HG02571 (cell line): ENCODE measurements around the gene CRISP1.
"Not testable (repeated sequence)": the region's sequence is repeated elsewhere in the genome, so short reads cannot be mapped to it uniquely, and the experiment has no call there.

Source experiments
- ATAC-seq: cut with Tn5 transposase; IDR thresholded peaks from one replicate; pipeline ENCODE4 v1.9.1; 2021; ENCODE audit warnings: mild to moderate bottlenecking, moderate library complexity; ENCODE audit not compliant: unreplicated experiment

Gene CRISP1, protein sequence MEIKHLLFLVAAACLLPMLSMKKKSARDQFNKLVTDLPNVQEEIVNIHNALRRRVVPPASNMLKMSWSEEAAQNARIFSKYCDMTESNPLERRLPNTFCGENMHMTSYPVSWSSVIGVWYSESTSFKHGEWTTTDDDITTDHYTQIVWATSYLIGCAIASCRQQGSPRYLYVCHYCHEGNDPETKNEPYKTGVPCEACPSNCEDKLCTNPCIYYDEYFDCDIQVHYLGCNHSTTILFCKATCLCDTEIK

DNA sequence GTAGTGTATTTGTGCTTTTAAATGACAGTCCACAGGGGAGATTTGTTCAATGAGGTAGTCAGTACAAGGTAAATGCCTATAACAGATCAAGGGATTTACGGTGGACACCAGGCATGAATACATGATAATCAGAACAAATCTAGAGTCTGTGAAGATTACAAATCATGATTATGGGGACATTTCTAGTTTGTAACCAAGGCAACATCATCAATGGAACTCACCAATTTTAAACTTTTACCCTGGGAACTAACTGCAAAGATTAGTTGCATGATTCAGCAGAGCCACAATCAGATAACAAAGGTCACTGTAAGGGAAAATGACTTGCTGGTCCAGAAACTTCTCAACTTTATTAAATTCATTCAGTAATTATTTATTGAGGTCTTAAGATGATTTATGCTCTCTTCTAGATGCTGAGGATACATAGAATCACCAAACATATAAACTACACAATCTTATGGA, at the start of gene CRISP1:
TSS of gene CRISP1 (minus strand) at position 51 of the 459 bp plus-strand sequence. CDS start 9,135 bp downstream, outside the sequence.
- ATAC-seq = no peak

DNA sequence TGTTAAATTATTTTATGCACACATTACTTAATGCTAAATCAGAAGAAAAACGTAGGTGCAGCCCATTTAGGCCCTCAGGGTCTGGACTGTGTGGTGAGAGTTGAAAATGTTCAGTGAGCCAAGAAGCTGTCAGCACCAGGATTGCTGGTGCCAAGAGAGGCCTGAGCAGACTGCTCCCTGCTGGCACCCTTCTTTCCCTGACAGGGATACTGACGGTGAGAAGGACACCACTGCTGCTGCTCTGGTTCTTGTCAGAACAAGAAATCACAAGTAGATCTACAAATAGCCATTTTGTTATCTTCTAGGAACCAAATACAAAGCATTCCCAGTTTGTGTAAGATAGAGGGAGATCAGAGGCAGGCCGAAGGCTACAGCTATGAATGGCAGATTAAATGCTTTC, 48.7 kb upstream of the CRISP1 start:
- ATAC-seq = no peak

DNA sequence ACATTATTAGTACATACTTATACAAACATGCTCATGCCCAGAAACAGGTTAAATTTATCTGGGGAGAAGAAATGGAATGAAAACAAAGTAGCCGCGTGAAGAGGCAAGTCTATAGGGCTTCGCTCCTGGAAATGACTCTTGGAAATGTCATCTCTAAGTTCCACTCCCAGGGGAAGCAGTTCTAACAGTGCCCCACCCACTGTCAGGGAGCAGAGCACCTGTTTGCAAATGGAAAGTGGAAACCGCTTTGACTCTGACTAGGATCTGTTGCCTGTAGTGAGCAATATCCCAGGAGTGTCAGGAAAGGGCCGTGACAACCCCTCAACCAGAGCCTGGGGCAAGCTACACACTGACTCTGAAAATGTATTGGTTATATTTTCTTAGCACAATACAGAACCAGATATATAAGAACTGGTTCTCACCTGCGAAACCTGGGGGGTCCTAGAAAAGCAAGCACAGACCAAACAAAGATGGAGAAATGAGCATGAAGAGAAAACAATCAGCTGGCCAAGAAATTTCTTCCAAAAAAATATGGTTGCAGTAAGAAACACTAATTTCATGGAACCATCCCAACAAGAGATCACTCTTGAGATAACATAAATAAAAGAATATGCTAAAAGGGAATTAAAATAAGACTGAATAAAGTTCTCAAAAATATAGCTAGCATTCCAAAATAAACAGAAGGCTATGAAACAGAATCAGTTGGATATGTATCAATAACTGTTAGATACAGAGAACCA, 47.5 kb upstream of the CRISP1 start:
- ATAC-seq = no peak

DNA sequence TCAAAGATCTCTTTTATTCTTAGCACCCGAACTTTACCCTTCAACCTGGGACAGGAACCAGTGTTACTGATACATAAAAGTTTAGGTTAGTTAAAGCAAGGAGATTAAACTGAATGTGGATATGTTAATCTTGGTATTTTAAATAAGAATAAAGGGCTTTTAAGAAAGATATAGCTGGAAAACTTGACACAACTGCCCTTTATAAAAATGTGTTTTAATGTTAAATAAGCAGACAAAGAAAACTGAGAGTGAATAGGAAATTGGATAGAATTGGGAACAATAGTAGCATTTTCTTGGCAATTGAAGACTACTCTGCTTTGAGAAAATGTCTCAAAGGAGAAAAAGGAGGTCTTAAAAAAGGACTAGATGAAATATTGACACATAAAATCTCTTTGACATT, 45.9 kb upstream of the CRISP1 start:
- no peak for ATAC-seq

DNA sequence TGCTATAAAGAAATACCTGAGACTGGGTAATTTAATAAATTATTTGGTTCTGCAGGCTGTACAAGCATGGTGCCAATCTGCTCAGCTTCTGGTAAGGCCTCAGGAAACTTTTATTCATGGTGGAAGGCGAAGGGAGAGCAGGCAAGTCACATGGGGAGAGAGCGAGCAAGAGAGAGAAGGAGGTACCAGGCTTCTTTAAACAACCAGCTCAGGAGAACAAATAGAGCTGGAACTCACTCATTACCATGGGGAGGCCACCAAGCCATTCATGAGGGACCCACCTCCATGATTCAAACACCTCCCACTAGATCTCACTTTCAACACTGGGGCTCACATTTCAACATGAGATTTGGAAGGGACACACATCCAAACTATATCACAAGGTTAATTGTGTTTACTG, 44.9 kb upstream of the CRISP1 start:
- ATAC-seq = no peak

DNA sequence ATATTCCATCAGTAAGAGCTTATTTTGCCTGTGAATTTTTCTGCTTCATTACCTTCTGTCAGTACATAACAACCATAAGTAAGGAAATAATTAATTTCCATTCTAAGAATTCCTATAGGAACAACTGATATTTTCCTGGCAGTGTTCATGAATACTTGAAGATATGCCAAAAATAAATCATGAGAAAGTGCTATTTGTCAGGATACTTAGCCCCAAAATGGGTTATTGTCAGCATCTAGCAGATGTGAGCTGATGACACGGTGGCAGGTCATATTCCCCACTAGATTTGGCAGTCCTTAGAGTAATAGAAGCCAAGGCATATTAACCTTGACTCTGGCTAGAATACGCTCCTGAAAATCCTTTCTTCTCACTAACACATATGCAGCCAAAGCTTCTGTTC, 43.2 kb upstream of the CRISP1 start:
- no peak for ATAC-seq

DNA sequence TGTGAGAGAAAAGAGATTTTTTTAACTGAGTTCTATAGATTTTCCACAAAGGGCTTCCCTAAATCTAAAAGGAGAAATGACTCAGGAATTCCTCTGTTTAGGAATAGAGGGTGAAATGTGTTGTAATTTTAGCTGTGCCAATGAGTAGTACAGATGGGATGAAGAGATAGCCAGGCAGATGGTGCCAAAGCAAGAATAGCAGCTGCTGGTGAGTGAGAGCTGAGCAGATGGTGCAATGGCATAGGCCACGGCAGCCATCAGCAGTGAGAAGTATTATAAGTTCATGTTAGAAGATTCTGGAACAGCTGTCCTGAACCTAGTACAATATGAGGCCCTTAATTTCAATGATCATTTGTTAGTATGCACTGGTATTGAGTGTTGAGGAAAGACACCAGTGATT, 40.2 kb upstream of the CRISP1 start:
- no peak for ATAC-seq

DNA sequence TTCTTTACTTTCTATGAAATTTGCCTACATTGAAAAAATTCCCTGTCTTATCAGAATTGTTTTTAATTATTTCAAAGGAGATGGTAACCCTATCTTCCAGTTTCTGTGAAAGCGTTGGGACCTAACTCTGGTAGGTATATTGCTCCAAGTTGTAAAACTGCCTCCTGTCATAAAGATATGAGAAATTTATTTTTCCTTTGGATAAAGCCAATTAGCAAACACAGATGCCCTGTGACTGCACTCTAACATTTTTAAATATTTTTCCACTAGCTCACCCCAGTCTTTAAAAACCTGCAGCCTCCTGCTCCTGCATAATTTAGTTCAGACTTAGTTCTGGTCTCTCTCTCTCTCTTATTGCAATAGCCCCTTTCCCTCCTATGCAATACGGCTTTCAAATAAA, 39.0 kb upstream of the CRISP1 start:
- ATAC-seq = no peak

DNA sequence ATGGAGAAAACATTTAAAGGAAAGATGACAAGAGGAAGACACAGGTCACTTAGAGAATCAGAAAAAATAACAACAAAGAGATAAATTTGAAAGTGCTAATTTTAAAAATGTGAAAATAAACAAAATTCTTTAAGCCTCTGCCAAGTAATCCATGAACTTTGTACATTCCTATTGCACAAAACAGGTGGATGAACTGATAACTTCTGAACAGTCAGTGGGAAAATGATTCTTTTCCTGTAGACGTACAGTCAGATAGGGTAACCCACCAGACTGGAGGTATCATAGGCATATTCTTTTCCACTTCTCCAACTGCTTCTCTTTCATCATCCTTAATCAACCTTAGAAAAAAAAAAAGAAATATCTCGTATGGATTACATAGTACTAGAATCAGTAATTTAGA, 36.5 kb upstream of the CRISP1 start:
- ATAC-seq = no peak

DNA sequence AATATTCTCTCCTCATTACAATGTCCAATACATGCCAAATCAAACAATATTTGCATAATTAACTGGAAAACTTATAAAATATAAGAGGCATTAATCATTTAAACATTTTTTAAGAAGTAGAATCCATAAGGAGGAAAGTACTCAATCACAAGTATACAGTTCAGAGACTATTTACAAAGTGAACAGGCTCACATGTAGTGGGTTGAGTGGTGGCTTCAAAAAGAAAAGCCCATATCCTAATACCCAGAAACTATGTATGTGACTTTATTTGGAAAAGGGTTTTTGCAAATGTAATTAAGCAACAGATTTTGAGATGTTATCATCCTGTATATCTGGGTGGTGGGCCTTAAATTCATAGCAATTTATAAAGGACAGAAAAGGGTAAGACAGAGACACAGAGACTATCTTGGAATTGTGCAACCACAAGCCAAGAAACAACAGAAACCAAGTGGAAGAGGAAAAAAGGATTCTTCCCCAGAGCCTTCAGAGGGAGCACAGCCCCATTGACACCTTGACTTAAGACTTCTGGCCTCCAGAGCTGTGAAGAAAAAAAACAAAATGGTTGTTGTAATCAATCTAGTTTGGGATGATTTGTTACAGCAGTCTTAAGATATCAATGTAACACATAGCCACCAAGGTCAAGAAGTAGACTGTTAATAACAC, 32.7 kb upstream of the CRISP1 start:
- no peak for ATAC-seq

DNA sequence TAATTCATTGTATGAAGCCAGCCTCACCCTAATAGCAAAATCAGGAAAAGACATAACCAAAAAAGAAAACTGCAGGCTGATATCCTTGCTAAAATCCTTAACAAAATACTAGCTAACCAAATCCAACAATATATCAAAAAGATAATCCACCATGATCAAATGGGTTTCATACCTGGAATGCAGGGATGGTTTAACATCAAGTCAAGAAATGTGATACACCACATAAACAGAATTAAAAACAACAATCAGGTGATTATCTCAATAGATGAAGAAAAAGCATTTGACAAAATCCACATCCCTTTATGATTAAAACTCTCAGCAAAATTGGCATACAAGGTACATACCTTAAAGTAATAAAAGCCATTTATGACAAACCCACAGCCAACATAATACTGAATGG, 29.2 kb upstream of the CRISP1 start:
- not testable (repeated sequence) for ATAC-seq

DNA sequence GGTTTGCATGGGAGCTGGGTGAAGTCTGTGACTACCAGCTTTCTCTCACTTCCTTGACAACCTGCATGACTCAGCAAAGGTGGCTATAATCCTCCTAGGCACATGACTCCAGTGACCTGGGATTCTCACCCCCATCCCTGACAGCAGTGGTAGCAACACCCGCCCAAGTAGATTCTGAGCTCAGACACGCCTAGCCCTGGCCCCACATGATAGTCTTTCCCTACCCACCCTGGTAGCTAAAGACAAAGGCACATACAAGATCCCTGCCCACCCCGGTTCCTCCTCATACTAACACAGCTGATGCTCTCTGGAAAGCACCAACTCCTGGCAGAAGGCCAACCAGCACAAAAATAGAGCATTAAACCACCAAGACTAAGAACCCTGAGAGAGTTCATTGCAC, 25.9 kb upstream of the CRISP1 start:
- ATAC-seq = no peak

DNA sequence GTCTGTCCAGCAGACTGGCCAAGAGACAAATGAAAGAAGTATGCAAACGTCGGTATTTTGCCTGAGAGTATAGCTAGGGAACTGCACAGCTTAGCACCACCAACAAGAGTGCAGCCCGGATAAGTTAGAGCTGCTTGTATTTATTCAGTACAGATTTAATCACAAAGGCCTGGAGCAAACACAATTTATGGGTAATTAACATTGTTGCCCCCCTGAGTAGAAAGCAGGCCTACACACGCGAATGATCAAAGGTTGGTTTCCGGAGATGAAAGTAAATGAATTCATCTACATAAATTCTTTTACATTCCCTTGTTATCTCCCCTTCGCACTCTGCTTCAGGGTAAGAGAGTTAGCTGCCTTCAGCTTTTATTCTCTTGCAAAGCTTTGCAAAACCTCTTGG, 24.7 kb upstream of the CRISP1 start:
- ATAC-seq = no peak

DNA sequence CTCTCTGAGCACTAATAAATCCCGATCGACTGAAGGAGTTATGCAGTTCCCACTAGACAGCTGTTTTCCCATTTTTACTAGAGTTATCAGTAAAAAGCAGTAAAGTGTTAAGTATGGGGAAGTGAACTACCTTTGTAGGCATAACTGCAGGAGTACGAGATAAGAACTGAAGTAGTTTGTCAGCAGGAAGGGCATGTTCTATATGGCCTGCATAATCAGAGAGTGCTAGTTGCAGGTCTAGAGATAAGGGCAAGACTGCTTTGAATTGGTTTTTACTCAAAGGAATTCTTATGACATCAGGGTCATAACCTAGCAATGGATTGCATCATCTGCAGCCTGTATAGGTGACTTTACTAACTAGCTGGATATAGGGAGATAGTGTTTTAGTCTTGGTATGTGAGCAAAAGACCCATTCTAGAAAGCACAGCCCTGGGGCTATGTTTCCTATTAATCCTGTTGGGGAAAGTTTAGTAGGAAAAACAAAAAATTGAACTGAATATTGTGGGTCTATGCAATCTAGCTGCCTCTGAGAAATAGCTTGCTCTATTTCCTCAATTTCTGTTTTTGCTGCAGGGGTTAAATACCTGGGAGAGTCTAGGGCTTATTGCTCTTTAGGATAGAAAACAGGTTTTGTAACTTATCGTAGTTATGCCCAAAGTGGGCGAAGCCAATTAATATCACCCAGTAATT, 22.6 kb upstream of the CRISP1 start:
- no peak for ATAC-seq

DNA sequence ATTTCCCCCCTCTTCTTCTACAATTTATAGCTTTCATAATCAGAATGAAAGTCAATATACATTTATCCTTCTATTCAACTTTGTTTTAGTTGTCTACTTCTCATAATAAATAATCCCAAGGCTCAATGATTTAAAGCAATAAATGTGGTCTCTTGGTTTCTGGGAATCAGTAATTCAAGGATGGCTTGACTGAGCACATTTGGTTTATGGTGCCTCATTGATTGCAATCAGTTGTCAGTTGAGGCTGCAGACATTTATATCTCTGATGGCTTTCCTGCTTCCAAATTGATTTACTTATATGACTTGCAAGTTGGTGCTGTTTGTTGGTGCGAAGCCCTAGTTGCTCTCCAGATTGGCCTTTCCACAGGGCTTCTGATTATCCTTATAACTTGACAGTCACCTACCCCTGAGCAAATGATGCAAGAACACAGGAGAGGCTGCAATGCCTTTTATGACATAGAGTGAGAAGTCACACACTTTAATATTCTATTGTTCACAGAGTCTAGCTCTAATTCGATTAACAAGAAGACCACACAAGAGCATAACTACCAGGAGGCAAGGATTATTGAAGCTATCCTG, 2.7 kb upstream of the CRISP1 start:
- no peak for ATAC-seq

DNA sequence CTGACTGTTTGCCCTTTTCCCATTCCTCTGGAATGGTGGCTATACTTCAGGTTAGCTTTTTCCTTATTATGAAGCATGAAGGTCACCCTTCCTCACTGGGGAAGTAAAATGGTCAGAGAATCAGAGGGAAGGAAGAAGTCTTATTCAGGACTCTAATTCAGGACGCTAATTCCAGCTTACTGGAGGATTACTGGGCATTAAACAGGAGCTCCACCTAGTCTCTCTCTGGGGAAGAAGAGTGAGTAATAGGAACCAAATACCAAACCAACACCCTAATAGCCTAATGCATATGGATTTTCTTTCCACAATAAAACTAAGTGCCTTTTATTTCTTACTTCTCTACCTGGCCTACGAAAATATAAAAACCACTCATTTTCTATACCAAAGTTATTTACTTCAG, 10.1 kb downstream of the CRISP1 start:
- ATAC-seq = no peak

DNA sequence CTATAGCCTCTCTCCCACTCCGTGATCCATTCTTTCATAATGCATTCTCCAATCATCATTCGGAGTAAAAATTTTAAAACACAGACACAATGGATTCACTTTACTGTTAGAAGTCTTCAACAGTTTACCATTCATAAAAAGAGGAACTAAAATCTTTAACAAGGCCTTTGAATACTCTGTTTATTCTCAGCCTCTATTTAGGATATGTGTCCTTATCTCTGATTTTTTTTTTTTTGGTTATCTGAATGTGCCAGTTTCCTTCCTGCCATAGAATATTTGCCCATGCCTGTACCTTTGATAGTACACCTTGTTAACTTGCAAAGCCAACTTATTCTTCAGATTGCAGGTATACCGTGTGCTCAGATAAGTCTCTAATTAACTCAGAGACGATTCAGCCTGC, 11.1 kb downstream of the CRISP1 start:
- no peak for ATAC-seq

DNA sequence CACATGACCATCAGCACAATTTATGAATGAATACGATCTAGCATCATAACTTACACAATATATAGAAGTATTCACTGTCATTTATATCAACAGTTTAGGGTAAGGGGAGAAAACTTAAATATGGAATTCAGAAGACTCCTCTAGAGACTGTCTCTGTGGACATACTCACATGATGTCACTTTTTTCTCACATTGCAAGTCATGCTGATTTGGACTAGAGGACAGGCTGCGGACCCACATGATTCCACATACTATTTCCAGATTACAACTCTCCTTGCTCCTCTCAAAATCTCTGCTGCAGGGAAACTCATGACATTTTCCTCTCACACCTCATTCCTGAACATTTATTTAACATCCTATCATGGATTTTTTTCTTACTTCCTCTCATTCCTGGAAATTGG, 13.4 kb downstream of the CRISP1 start:
- no peak for ATAC-seq

DNA sequence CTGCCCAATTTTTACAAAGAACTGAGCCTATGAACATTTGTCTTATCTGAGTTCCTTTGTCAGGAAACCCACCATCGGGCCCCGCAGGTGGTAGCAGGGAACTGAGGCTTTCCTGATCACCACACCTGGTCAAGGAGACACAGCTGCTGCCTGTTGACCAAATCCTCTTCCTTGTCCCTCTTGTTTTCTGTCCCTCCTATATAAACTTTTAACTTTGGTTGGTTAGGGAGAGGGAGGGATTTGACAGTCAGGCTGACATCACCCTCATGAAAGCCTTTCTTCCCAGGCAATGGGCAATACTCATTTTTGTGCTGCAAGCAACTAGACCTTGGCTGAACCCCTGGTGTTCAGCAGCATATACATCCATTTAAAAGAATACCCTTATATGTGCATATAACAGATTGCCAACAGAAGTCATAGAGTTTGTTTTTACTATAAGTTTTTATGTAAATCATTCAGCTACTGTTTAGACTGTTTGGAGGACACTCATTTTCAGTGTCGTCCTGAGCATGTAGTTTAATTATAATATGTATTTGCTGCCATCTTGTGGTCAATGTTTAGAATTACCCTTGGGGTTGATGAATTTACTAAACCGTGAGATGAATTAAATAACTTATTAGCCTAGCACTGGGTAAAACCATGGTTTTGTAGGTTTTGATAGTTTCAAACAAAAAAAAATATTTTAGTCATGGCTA, 17.0 kb downstream of the CRISP1 start:
- ATAC-seq = peak; percentile 93

DNA sequence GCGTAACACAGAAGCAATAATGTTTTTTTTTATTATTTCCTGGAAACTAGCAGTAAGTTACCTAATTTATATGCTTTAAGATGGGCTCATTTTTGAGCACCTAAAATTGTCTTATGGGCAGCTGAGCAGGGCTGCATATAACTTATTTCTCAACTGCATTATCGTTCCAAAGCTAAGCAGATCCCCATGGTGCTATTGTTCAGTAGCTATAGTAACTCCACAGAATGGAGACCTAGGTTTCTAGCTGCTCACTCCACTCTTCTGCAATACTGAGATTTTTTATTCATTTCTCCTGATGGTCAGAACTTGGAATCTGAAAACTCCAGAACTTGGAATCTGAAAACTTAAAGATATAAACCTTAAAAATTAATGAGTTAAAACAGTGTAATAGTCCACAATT, 18.7 kb downstream of the CRISP1 start:
- no peak for ATAC-seq

DNA sequence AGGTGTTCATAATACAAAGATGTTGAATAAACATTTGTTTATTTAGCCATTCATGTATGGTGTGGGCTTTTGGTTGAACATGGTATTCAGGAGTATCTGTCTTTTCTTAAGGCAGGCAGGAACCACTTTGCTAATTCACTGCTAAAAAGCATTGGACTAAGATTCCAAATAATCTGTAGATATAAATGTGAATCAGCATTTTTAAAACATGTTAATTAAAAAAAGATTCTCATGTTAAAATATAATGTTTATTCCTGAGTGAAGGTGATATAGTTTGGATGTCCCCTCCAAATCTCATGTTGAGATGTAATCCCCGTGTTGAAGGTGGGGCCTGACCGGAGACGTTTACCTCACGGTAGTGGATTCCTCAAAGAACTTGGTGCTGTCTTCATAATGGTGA, 19.3 kb downstream of the CRISP1 start:
- ATAC-seq = no peak
